BJ (cell line): Measurements from ENCODE around the gene ENOX1. TPM values are rescaled to one million over a fixed set of nuclear protein-coding genes. Genes with fewer than 3 reads are reported as not detected.

Experiments used
- CTCF ChIA-PET: fragments of 350-600 bp; formaldehyde crosslinking; extraction: SDS; loops from one replicate; lab custom pipeline; 2021; ENCODE audit warnings: antibody characterized with exemption, inconsistent platforms; lab: Yijun Ruan, JAX
- POLR2A ChIA-PET: fragments of 300-600 bp; sonication (Branson Sonifier 250); formaldehyde crosslinking; extraction: SDS; loops from one replicate; lab custom pipeline; 2021; ENCODE audit warnings: antibody characterized with exemption; lab: Charles Lee
- DNase-seq: peaks from one replicate; pipeline ENCODE4 v3.0.0-alpha.2; 2011; ENCODE audit warnings: low read depth
- H3K27me3 ChIP-seq: 2 replicates; pipeline ENCODE4 v1.6.0; 2011; ENCODE audit warnings: low read length; ENCODE audit not compliant: control insufficient read depth, insufficient read depth
- H3K36me3 ChIP-seq: 2 replicates; pipeline ENCODE4 v1.5.1; 2011; ENCODE audit warnings: low read length; ENCODE audit not compliant: control insufficient read depth, insufficient read depth
- H3K4me3 ChIP-seq: 2 replicates; pipeline ENCODE4 v1.5.1; 2011; ENCODE audit warnings: low read depth, mild to moderate bottlenecking, control low read depth, low read length
- polyA plus RNA-seq: library from polyadenylated mRNA; depleted of rRNA; stranded (reverse); fragments of >200 nt; gene quantifications from 2 replicates; pipeline ENCODE4 v1.2.3, GENCODE V29; 2011
- TF ChIP-seq, protein P1 (sequence below): IDR thresholded peaks from 2 replicates; pipeline ENCODE4 v1.5.1; 2011; ENCODE audit warnings: low read depth, mild to moderate bottlenecking, control low read depth, inconsistent platforms, low read length, moderate library complexity; ENCODE audit not compliant: insufficient read depth

ENOX1 gene
- polyA plus RNA-seq, 1 experiment: 2.1 TPM

DNA sequence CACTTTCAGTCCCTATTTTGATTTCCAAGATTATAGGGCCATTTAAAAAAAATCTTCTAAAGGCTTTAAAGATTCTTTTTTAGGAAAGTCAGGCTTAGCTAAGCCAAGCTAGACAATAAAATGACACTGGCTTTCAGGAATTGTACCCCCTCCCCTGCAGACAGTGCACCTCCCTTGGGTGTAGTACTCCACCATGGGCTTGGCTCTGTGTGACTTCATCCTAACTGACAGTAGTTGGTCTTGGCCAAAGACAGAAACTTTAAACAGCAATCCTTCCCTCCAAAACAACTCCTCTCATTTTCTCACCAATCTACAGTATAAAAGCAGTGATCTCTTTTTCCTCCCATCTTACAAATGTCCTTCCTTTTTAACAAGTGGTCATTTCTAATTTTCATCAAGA is 480.4 kb downstream of the ENOX1 start:
- Histone ChIP-seq H3K36me3 (no peaks in the 10 kb centered on the region), H3K4me3 (no peak overlapping the region), H3K27me3 (no peaks in the 10 kb centered on the region)
- no peak for DNase-seq
- TF ChIP-seq, protein P1, sequence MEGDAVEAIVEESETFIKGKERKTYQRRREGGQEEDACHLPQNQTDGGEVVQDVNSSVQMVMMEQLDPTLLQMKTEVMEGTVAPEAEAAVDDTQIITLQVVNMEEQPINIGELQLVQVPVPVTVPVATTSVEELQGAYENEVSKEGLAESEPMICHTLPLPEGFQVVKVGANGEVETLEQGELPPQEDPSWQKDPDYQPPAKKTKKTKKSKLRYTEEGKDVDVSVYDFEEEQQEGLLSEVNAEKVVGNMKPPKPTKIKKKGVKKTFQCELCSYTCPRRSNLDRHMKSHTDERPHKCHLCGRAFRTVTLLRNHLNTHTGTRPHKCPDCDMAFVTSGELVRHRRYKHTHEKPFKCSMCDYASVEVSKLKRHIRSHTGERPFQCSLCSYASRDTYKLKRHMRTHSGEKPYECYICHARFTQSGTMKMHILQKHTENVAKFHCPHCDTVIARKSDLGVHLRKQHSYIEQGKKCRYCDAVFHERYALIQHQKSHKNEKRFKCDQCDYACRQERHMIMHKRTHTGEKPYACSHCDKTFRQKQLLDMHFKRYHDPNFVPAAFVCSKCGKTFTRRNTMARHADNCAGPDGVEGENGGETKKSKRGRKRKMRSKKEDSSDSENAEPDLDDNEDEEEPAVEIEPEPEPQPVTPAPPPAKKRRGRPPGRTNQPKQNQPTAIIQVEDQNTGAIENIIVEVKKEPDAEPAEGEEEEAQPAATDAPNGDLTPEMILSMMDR: no peak
- ChIA-PET POLR2A (no interaction called here), CTCF (interaction anchor here (1.0 to 1.5 kb wide), 2 partner anchors 283 to 498 kb away, joined by 3 to 5 read pairs; partner anchors contain the start of gene DNAJC15)

DNA sequence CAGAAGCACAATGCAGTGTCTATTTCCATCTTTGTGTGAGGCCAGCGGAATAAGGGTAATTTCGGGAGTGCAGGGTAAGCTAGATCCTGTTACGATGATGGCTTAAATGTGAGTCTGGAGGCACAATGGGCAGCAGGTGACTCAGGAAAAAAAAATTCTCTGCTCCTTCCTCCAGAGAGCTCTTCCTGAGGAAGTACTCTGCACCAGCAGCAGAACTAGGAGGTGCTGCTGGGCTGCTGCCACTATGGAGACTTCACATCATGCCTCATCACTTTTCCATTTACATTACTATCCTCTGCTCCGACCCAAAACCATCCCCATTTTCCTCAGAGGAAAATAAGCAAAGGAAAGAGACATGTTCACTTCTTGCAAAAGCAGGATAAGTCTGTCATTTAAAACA is 481.4 kb downstream of the ENOX1 start:
- TF ChIP-seq, protein P1: no peak
- H3K4me3 ChIP-seq: no peak overlapping the region
- no peak for DNase-seq
- ChIA-PET POLR2A (no interaction called here), CTCF (interaction anchor here (0.8 to 1.5 kb wide), 2 partner anchors 335 to 499 kb away, joined by 3 to 5 read pairs; no protein-coding TSS in a partner anchor)
- H3K36me3 ChIP-seq: no peaks in the 10 kb centered on the region
- H3K27me3 ChIP-seq: no peaks in the 10 kb centered on the region

DNA sequence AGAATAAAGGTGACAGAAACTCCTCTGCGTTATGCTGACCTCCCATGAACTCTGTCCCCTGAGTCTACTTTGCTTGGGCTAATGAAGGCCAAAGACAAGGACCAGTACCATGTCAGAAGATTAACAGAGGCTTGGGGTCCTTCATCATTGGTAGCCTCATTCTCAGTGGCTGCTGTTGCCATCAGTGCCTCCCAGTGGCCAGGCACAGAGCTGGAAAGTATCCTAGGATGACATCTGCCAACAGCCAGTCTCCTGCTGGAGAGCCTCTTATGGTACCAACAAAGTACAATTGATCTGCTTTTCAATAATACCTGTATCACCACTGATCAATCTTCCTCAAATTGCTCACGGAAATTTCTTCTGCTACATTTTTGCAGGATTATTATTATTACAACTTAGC is 481.8 kb downstream of the ENOX1 start:
- Histone ChIP-seq H3K36me3 (no peaks in the 10 kb centered on the region), H3K27me3 (no peaks in the 10 kb centered on the region), H3K4me3 (no peak overlapping the region)
- no peak for DNase-seq
- CTCF ChIA-PET: interaction anchor here (0.8 to 1.5 kb wide), 2 partner anchors 335 to 499 kb away, joined by 3 to 5 read pairs; no protein-coding TSS in a partner anchor
- POLR2A ChIA-PET: no interaction called here
- TF ChIP-seq, protein P1: no peak

DNA sequence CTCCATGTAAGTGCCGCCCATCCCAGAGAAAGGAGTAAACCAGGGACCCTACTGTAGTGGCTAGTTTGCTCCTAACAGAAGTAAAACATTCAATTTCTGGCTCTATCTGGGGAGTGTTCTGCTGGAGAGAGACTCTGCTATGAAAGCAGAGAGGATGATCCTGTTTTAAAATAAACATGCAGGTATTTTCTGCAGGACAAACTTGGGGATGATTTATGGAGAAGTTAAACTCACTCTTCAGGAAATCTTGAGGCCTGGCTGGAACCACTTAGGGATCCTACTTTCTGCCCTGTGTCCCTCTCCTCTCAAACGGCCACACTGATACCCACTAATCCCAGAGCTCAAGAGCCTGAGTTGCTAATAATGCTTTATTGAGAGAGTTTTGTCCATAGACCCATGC is 482.3 kb downstream of the ENOX1 start:
- H3K4me3 ChIP-seq: no peak overlapping the region

DNA sequence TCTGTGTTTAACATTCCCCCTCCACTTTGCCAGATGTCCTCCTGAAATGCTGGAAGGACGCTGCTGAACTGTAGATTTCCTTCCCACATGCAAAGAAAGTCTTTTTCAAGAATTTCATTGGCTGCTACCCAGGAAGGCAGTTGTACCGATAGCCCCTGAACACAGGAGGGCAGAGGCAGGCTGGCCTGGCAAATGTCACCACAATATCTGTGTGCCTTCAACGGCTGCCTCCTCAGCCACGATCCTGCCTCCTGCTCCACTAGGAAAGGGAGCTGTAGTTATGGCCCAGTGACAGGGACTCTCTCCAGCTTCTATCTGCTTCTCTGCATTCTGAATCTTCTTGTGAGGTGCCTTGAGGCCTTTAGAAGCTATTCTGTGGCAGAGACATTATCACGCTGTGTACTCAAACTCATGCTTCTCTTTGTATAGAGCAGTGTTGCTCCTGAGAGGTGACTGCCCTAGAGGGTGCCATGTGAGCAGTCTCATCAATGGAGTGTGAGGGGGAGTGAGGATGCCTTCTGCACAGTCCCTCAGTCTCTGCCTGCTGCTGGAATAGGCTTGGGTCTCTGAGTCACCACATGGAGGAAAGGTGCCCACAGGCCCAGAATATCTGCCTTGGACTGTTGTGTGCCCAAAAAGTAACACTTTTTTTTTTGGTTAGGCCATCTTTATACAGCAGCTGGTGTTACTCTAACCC is 483.6 kb downstream of the ENOX1 start:
- CTCF ChIA-PET: interaction anchor here (0.6 to 1.3 kb wide), 5 partner anchors 10 to 500 kb away, joined by 3 to 5 read pairs (median 3); no protein-coding TSS in a partner anchor
- DNase-seq: no peak

More for the DNA sequence above, 482.3 kb downstream of the ENOX1 start:
- TF ChIP-seq, protein P1: no peak
- Histone ChIP-seq H3K36me3 (no peaks in the 10 kb centered on the region), H3K27me3 (no peaks in the 10 kb centered on the region)
- POLR2A ChIA-PET: no interaction called here
- CTCF ChIA-PET: interaction anchor here (1.3 kb wide), 1 partner anchor 482 kb away, joined by 3 read pairs; no protein-coding TSS in a partner anchor
- no peak for DNase-seq

More for the DNA sequence above, 483.6 kb downstream of the ENOX1 start:
- H3K27me3 ChIP-seq: no peaks in the 10 kb centered on the region
- no peaks in the 10 kb centered on the region for H3K36me3 ChIP-seq
- H3K4me3 ChIP-seq: no peak overlapping the region
- POLR2A ChIA-PET: interaction anchor here (0.6 kb wide), 1 partner anchor 218 kb away, joined by 3 read pairs; no protein-coding TSS in a partner anchor
- TF ChIP-seq, protein P1: peak; percentile 59
